NCI-H774 (cell line): Measurements from ENCODE around the gene RFX8.

Experiments
- DNase-seq: peaks from one replicate; lab custom pipeline; 2025; lab: John Stamatoyannopoulos, UW

The RFX8 gene

DNA sequence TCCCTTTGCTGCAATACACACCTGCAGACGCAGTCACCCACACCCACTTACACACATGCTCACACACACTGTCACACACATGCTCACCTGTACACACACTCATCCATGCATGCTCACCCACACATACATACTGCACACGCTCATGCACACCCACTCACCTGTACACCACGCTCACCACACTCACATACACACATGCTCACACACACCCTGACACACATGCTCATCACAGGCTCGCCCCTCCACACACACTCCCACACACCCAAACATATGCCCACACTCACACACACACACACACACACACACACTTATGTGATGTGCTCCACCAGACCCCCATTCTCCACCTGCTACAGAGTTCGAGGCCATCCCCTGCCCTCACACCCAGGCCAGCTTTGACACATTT is 64.8 kb downstream of the RFX8 start:
- DNase-seq, result no peak

DNA sequence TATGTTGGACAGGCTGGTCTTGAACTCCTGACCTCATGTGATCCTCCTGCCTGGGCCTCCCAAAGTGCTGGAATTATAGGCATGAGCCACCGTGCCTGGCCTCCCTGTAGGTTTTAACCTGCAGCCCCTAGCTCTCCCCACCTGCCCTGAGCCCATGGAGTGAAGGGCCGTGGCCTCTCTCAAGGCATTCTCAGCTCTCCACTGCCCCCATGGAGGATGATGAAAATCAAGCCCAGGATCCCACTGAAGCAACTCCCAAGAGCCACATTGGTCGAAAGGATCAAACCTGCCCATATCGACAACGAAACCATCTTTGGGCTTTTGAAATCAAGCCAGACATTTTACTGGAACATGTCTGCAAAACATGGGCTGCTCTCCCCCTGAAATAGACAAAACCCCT is 65.2 kb downstream of the RFX8 start:
- DNase-seq, result no peak

GRCh38 chr2:101408925-101409324 is 66.0 kb downstream of the RFX8 start:
- no peak for DNase-seq

GRCh38 chr2:101405351-101405899 is 69.5 kb downstream of the RFX8 start:
- DNase-seq, result no peak

- no peak for DNase-seq
Observed at GRCh38 chr2:101403745-101404144, 71.2 kb downstream of the RFX8 start.

- DNase-seq, result no peak
Observed at GRCh38 chr2:101402630-101403029, 72.3 kb downstream of the RFX8 start.

DNA sequence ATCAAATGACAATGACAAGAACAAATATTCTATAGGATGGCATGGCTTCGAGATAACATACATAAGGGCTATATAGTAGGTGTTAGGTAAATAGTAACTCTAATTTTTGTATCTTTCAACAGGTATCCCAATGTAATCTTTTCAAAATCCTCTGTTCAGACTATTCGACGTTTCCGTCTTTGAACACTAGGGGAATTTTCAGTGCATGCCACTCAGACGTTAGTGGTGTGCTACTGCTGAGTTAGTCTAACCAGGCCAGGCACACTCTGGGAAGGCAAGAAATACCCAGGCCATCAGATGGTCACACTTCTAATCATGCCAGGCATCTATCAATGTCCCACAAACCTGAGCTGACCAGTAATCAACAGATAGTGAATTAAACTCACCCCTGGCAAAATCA is 73.0 kb downstream of the RFX8 start:
- DNase-seq, result no peak

DNA sequence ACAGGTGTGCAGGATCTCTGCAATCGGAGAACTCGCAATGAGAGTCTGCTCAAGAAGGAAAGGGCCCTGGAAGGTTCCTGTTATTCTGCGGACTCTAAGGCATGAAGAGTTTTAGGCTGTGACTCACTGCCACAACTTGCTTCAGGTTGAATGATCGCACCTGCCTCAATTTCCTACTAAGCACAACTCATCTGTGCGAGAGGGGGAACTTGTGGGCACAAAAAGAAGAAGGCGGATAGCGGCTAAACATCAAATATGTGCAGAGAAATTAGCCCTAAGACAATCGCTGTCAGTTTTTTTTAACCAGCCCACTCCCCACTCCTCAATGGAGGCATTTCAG is 73.6 kb downstream of the RFX8 start:
- no peak for DNase-seq

- no peak for DNase-seq
Observed at GRCh38 chr2:101400506-101401325, 74.2 kb downstream of the RFX8 start.

GRCh38 chr2:101400048-101400447 is 74.9 kb downstream of the RFX8 start:
- DNase-seq, result no peak

DNA sequence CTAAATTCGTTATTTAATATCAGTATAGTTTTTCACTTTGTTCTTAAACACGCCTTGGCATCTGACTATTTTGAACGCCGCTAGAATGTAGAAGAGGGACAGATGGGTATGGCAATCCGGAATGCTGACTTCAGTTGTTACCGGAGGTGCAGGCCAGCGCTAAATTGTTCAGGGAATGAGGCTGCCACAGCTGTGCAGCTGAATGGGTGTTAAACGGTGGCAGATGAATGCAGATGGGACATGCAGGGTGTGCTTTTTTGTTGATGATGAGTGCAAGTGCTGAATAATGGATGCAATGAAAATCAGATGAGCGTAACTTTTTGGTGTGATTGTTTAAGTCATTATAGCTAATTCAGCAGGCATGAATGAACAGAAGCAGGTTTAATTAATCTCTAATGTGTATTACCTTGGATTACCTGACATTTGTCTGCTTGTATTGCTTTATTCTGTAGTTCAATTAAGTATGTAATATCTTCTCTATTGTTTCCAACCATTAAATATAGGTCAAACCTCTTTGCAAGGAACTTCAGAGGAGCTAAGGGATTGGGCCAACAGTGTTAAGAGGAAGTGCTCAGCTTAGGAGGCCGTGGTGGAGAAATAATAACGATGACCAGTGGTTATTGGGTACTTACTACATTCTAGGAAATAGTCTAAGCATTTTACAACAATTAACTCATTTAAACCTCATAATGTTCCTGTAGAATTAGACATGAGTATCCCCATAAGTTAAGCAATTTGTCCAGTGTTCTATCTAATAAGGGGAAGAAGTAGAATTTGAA is 75.7 kb downstream of the RFX8 start:
- DNase-seq, result no peak

DNA sequence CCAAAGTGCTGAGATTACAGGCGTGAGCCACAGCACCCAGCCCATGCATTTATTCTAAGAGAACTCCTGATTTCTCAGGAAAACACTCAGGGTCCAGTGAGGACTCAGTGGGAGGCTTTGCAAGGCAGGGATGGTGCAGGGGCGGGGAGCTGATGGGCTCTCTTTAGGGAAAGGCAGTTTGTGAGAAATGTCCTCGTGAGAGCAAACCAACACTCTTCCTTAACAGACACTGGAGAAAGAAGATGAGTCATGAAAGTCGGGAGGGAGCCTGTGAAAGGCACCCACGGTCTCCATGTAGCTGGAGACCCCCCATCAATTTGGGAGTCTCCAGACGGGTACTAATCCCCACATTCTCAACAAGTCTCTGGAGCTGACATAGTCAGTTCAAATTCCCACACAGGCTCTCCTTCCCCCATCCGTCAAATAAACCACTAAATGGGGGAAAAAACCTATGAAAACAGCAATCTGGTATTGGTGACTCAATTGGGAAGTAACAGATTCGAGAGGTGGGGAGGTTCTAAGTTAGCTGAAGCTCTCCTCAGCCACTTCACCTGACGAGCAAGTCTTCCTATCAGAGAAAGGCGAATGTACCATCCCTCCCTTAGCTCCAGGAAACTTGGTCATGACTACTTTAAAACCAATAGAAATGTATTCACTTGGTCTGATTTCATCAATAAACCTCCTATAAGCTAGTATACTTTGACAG is 76.6 kb downstream of the RFX8 start:
- DNase-seq, result no peak

GRCh38 chr2:101396316-101396717 is 78.6 kb downstream of the RFX8 start:
- DNase-seq, result no peak

DNA sequence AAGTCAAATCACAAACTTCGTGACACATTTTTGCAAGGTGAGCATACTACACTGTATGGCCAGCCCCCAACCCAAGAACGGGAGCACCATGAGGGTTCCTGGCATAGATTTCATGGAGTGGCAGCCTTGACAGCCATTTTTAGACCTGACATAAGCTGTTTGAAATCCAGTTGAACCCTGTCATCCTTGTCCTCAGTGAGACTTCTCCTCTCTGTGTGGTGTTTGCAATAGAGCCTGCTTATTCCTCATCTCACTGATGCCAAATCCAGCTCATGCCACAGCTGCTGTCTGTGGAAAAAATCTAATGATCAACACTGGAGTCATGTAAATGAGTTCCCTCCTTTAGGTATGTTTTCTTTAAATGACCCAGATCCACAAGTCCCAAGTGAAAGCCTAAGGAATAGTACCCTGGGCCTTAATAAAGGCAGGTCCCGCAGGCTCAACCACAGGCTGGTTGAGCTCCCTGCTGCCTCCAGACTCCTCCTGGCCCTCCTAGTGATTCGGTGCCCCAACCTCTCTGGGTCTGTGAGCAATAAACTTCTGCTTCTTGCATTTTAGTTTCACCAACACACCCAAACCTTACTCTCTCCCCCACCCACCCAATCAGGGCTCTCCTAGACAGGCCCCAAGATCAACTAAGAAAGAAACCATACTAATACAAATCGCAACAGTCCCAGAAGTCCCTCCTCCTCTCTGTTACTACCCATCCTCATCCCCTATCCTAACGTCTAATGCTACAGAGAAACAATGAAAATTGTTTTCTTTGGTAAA is 79.2 kb downstream of the RFX8 start:
- no peak for DNase-seq

GRCh38 chr2:101388232-101388631 is 86.7 kb downstream of the RFX8 start:
- no peak for DNase-seq

DNA sequence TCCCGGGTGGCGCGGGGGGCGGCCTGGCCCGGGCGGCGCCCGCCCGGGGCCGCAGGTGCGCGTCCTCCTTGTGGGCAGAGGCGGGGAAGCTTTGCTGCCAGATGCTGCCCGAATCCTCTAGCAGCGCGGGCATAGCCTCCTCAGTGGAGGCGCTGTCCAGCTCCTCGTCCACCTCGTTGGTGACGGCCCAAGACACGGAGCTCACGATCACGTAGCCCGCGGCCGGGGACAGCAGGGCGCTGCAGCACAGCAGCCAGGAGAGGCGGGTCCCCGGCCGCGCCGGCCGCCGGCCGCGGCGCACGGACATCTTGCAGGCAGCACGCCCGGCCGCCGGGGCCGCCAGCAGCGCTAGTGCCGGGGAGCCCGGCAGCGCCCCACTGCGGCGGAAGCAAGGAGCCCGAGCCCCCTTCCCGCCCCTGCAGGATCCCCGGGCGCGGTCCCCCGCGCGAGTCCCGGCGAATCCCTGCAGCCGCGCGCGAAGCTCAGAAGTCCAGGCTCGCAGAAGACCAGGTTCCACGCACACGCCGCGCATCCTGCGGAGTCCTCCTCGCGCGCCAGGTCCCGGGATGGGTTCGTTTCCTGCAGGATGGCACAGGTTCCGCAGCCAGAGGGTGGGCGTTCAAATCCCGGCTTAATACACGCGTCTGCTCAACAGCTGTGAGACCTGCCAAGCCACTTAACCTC is 87.6 kb downstream of the RFX8 start, which contains the start of gene CREG2:
TSS of gene CREG2 (minus strand) at position 353 of the 684 bp plus-strand sequence. CDS start at position 307, 46 bp downstream.
- DNase-seq, result no peak

DNA sequence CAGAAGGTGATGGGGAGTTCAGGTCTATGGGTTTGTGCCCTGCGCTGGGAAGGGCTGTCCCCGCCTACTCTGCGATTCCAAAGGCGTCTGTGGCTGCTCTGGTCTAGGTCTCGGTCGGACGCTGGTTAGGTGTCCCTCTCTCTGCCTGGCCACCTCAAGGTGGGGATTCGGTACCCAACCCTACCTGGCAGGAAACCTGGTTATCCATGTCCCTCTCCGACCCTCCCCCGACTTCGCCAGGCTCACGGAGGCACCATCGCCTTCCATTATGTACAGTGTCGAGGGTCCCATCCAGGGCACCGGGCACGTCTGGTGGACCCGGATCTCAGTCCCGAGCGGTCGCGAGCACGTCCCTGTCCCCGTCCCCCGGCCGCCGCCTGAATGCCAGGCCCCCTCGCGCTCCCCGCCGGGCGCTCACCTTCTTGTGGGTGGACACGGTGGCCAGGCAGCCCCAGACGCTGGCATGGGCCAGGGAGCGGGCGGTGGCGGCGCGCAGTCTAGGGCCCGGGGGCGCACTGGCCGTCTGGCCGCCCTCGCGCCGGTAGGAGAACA is 88.2 kb downstream of the RFX8 start:
- DNase-seq, result no peak

- no peak for DNase-seq
Observed at GRCh38 chr2:101383016-101383541, 91.8 kb downstream of the RFX8 start.

DNA sequence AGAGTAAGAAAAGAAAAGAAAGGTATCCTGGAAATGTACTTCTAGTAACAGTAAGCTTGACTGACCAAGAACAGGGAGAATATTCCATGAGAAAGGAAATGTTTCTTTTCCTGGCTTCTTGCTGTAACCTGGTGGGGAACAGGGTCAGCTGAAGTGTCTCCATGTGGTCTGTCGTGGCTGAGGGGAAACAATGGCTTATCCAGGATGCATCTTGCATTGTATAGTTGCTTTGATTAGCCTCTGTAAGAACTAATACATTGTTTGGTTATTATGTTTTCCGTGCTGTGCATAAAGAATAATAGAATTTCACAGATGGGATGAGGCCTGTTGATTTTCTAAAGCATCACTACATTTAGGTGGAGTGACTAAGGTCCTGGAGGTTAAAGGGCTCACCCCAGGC is 92.5 kb downstream of the RFX8 start:
- no peak for DNase-seq

DNA sequence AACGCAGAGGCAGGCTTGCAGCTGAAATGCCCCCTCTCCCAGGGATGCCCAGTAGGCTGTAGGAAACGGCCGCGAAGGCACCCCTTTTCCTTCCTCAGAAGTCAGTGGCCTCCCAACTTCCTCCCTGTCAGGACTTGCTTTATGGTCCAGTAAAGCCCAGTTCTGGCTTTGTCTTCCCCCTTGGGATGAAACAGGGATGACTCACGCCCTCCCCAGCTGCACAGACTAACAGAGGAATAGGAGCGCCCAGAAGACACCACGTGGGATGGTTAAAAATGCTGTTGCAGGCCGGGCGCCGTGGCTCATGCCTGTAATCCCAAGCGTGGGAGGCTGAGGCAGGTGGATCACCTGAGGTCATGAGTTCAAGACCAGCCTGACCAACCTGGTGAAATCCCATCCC is 94.5 kb downstream of the RFX8 start:
- DNase-seq, result no peak

- no peak for DNase-seq
Observed at GRCh38 chr2:101379091-101379490, 95.8 kb downstream of the RFX8 start.
